Measurements from ENCODE around the gene MCF2L. TPM values are rescaled to one million over a fixed set of nuclear protein-coding genes. Genes with fewer than 3 reads are reported as not detected.

MCF2L gene
- total RNA-seq, 1 donor: 5.8 TPM

- no peak overlapping the region for H3K4me3 ChIP-seq (ENCODE audit: low read length)
- H3K27me3 ChIP-seq (ENCODE audit: insufficient read depth, low read length): peaks cover 8% of the 10 kb centered on the region
- no peaks in the 10 kb centered on the region for H3K4me1 ChIP-seq (ENCODE audit: insufficient read depth, low read length)
- peaks cover 4% of the 10 kb centered on the region for H3K9me3 ChIP-seq (ENCODE audit: low read depth, low read length)
Measured at GRCh38 chr13:113138792-113139551, 170.0 kb downstream of the MCF2L start.

GRCh38 chr13:113139577-113139976 is 170.6 kb downstream of the MCF2L start:
- Histone ChIP-seq H3K27me3 (ENCODE audit: insufficient read depth, low read length) (peaks cover 2% of the 10 kb centered on the region), H3K4me1 (ENCODE audit: insufficient read depth, low read length) (no peaks in the 10 kb centered on the region), H3K9me3 (ENCODE audit: low read depth, low read length) (no peaks in the 10 kb centered on the region), H3K4me3 (ENCODE audit: low read length) (no peak overlapping the region)

GRCh38 chr13:113140677-113141600 is 171.9 kb downstream of the MCF2L start:
- Histone ChIP-seq H3K9me3 (ENCODE audit: low read depth, low read length) (no peaks in the 10 kb centered on the region), H3K4me3 (ENCODE audit: low read length) (no peak overlapping the region), H3K27me3 (ENCODE audit: insufficient read depth, low read length) (peaks cover 2% of the 10 kb centered on the region), H3K4me1 (ENCODE audit: insufficient read depth, low read length) (no peaks in the 10 kb centered on the region)

GRCh38 chr13:113141601-113141970 is 172.6 kb downstream of the MCF2L start:
- Histone ChIP-seq H3K4me3 (ENCODE audit: low read length) (no peak overlapping the region), H3K4me1 (ENCODE audit: insufficient read depth, low read length) (no peaks in the 10 kb centered on the region), H3K27me3 (ENCODE audit: insufficient read depth, low read length) (peaks cover 2% of the 10 kb centered on the region), H3K9me3 (ENCODE audit: low read depth, low read length) (no peaks in the 10 kb centered on the region)

- H3K9me3 ChIP-seq (ENCODE audit: low read depth, low read length): no peaks in the 10 kb centered on the region
- no peaks in the 10 kb centered on the region for H3K4me1 ChIP-seq (ENCODE audit: insufficient read depth, low read length)
- H3K4me3 ChIP-seq (ENCODE audit: low read length): no peak overlapping the region
- H3K27me3 ChIP-seq (ENCODE audit: insufficient read depth, low read length): peaks cover 1% of the 10 kb centered on the region
Measured at GRCh38 chr13:113142876-113143275, 173.9 kb downstream of the MCF2L start.

- Histone ChIP-seq H3K27me3 (ENCODE audit: insufficient read depth, low read length) (no peaks in the 10 kb centered on the region), H3K4me3 (ENCODE audit: low read length) (no peak overlapping the region), H3K9me3 (ENCODE audit: low read depth, low read length) (no peaks in the 10 kb centered on the region), H3K4me1 (ENCODE audit: insufficient read depth, low read length) (no peaks in the 10 kb centered on the region)
Measured at GRCh38 chr13:113143466-113144254, 174.6 kb downstream of the MCF2L start.

- H3K9me3 ChIP-seq (ENCODE audit: low read depth, low read length): no peaks in the 10 kb centered on the region
- no peaks in the 10 kb centered on the region for H3K27me3 ChIP-seq (ENCODE audit: insufficient read depth, low read length)
- H3K4me1 ChIP-seq (ENCODE audit: insufficient read depth, low read length): no peaks in the 10 kb centered on the region
- no peak overlapping the region for H3K4me3 ChIP-seq (ENCODE audit: low read length)
Measured at GRCh38 chr13:113144255-113144629, 175.2 kb downstream of the MCF2L start.

GRCh38 chr13:113145496-113145895 is 176.5 kb downstream of the MCF2L start:
- Histone ChIP-seq H3K27me3 (ENCODE audit: insufficient read depth, low read length) (no peaks in the 10 kb centered on the region), H3K4me1 (ENCODE audit: insufficient read depth, low read length) (no peaks in the 10 kb centered on the region), H3K9me3 (ENCODE audit: low read depth, low read length) (no peaks in the 10 kb centered on the region), H3K4me3 (ENCODE audit: low read length) (no peak overlapping the region)

- no peaks in the 10 kb centered on the region for H3K9me3 ChIP-seq (ENCODE audit: low read depth, low read length)
- H3K27me3 ChIP-seq (ENCODE audit: insufficient read depth, low read length): no peaks in the 10 kb centered on the region
- H3K4me1 ChIP-seq (ENCODE audit: insufficient read depth, low read length): no peaks in the 10 kb centered on the region
- H3K4me3 ChIP-seq (ENCODE audit: low read length): no peak overlapping the region
Measured at GRCh38 chr13:113145911-113146598, 177.0 kb downstream of the MCF2L start.

GRCh38 chr13:113146750-113147149 is 177.7 kb downstream of the MCF2L start:
- H3K4me3 ChIP-seq (ENCODE audit: low read length): no peak overlapping the region
- H3K4me1 ChIP-seq (ENCODE audit: insufficient read depth, low read length): no peaks in the 10 kb centered on the region
- H3K27me3 ChIP-seq (ENCODE audit: insufficient read depth, low read length): peaks cover 1% of the 10 kb centered on the region
- H3K9me3 ChIP-seq (ENCODE audit: low read depth, low read length): no peaks in the 10 kb centered on the region

- Histone ChIP-seq H3K4me3 (ENCODE audit: low read length) (no peak overlapping the region), H3K4me1 (ENCODE audit: insufficient read depth, low read length) (peaks cover 3% of the 10 kb centered on the region), H3K9me3 (ENCODE audit: low read depth, low read length) (no peaks in the 10 kb centered on the region), H3K27me3 (ENCODE audit: insufficient read depth, low read length) (peaks cover 6% of the 10 kb centered on the region)
Measured at GRCh38 chr13:113147206-113147605, 178.2 kb downstream of the MCF2L start.

- H3K9me3 ChIP-seq (ENCODE audit: low read depth, low read length): no peaks in the 10 kb centered on the region
- peaks cover 13% of the 10 kb centered on the region for H3K27me3 ChIP-seq (ENCODE audit: insufficient read depth, low read length)
- peaks cover 15% of the 10 kb centered on the region for H3K4me1 ChIP-seq (ENCODE audit: insufficient read depth, low read length)
- no peak overlapping the region for H3K4me3 ChIP-seq (ENCODE audit: low read length)
Measured at GRCh38 chr13:113148407-113148806, 179.4 kb downstream of the MCF2L start.

GRCh38 chr13:113148940-113149503 is 180.0 kb downstream of the MCF2L start:
- no peak overlapping the region for H3K4me3 ChIP-seq (ENCODE audit: low read length)

More at GRCh38 chr13:113148940-113149503, 180.0 kb downstream of the MCF2L start:
- Histone ChIP-seq H3K9me3 (ENCODE audit: low read depth, low read length) (no peaks in the 10 kb centered on the region), H3K4me1 (ENCODE audit: insufficient read depth, low read length) (peaks cover 18% of the 10 kb centered on the region), H3K27me3 (ENCODE audit: insufficient read depth, low read length) (peaks cover 13% of the 10 kb centered on the region)

Measured in mononuclear cell (primary cell).